Inflammatory macrophage treated with lipopolysaccharide for 4 hours (primary cell): ENCODE results near the gene ATF7.
A peak's percentile ranks its signal among the peaks of the same experiment; 100 is the strongest.
"Not testable (repeated sequence)": the region's sequence is repeated elsewhere in the genome, so short reads cannot be mapped to it uniquely, and the experiment has no call there.

Experiments
- DNase-seq: peaks from one replicate; pipeline ENCODE4 v3.0.0-alpha.2; 2020

Gene ATF7

DNA sequence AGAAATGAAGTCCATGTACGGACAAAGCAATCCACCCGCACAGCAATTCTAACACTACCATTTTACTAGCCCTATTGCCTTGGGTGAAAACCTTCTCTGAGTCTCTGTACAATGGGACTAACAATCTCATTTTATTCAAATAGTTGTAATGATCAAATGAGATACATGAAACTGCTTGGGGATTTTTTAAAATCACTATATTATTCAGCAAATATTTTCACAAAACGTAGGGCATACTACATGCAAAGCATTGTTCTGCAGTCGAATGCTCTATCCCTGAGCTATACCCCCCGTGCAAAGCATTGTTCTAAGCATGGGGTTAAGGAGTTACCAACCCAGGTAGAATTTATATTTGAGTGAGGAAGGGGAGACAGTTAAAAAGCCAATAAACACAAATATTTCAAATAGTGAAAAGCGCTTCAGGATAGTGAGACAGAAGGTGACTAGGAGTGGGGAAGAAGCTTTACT, 554 bp upstream of the ATF7 start:
- no peak for DNase-seq

DNA sequence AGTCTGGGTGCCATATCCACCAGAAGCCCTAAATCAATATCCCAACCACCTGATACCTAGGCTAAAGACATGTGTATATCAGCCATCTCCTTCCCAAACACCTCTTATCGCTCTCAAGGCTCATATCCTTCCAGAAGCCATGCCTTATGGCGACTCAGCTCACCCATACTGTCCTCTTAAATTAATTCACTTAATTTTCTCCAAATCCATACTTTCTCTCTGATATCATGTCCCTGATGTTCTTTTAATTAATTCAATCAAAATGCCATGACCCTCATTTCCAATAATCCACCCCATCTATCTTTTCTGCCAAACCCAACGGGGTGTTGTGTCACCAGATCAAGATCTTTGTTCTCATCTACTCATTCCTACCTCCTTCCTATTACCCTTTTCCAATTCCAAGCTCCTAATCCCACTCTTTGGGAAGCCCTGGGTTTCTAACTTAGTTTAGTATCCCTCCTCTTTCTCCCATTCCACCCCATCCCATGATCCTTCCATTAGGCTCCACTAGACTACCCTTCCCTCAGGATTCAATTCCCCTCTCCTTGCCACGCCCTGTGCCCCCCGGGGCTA, 723 bp downstream of the ATF7 start:
- DNase-seq, result no peak

DNA sequence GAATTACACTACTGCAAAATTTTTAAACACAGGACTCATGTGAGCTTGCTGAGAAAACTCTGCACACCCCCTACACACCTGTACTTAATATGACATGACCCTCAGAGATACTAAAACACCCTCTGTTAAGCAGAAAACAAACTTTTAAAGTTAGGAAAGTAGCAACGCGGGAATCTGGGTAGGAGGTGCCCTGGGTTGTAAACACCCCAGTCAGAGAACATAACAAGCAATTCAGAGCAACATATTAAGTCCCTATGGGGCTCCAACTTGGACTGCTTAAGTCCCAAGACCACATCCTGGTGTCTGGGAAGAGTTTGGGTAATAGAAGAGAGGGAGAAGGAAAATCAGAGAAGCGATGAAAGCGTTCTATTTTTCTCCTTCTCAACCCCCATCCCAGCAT, 1.2 kb downstream of the ATF7 start:
- DNase-seq, result no peak

DNA sequence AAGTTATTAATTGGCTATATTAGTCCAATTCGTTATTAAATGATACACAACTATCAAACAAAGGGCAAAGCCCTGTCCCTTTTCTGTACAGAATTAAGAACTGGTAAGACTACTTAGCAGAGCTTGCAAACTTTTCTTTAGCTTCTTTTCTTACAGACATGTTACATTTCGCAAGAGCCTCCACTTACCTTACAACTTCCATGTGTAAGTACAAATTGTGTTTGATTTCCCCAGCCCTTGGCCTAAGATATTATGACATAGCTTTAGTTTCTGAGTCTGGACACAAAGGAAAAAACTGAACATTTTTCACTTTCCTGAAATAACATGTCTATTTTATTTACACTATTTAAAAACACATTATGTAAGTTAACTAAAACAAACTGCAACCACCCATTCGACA, 1.7 kb downstream of the ATF7 start:
- DNase-seq, result peak; percentile 35

DNA sequence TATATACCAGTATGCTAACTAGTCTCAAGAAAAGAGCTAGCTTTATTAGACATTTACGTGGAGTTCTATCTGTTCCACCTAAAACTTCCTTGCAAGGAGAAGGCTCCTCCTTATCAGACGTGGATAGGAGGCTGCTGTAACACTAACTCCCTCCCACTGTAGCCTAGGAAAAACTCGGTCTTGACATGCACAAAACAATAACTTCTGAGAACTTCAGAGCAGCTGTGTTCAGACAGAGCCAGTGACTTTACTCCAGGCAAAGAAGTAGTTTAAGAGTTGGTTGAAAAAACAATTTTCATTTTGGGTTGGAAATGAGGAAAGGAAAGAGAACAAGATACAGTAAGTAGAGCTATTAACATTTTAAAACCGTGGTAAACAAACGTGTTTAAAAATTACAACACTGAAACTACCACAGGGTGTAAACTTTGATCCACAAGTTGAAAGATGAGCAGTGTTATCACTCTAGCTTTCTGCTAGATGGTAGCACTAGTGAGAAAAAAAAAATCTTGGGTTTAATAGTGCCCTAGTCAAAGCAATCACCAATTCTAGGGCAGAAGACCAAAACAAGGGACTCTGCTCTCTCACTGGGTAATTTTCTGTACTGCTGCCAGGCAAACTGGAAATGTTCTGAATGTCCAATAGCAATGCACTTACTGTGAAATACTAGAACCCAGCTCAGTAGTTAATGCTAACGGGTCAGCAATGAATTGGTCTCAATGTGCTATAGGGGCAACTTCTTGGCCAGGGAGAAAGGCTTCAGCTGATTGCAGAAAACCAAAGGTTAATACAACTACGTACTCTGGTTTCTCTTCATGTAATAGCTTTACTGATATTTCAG, 2.4 kb downstream of the ATF7 start:
- DNase-seq, result no peak

DNA sequence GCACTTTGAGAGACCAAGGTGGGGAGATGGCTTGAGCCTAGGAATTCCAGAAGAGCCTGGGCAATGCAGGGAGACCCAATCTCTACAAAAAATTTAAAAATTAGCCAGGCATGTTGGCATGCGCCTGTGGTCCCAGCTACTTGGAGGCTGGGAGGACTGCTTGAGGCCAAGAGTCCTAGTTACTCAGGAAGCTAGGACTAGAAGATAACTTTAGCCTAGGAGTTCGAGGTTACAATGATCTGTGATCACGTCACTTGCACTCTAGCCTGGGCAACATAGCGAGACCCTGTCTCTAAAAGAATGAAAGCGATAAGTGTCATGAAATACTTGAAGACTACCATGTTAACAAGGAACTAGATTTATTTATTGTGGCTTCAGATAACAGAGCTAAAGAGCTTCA, 3.5 kb downstream of the ATF7 start:
- DNase-seq, result no peak

DNA sequence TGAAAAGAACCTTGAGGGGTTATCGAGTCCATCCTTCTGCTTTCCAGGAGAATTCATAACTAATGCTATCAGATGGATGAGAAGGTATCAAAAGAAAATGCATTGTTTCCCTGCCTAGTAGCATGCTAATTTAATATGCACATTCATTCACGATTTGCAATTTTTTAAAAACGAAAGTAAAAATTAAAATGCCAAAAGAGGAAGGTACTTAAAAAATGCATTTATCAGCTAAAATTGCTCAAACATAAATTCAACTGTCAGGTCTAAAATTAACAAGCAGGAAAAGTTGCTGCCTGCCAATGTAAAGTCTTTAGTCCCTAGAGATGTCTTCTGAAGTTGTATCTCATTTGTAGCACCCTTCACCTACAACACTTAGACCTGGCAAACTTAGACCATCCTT, 7.9 kb downstream of the ATF7 start:
- DNase-seq, result peak; percentile 69

DNA sequence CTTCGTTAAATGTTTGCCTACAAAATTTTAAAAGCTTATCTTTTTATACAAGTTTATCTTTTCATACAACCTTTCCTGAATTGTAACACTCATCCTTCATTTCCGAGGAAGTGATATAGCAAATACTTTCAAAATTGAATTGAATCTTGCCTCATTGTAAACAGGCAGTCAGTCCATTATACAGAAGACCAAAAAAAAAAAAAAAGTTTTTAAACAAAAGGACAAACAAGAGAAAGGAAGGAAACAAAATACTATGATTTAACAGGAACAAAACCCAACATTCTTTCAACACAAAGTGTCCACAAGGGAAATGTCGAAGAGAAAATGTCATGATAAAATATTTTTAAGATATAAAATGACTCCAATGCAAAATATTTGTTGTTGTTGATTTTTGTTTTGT, 8.5 kb downstream of the ATF7 start:
- DNase-seq, result peak; percentile 25

DNA sequence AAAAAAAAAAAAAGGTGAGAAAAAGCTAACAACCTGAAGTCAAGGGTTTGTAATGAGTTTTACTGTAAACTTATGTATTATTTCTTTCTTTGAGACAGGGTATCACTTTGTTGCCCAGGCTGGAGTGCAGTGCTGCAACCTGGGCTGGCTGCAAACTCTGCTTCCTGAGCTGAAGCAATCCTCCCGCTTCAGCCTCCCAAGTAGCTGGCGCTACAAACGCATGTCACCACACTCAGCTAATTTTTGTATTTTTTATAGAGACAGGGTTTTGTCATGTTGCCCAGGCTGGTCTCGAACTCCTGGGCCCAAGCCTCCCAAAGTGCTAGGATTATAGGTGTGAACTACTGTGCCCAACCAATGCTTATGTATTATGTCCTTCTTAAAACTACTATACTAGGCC, 9.2 kb downstream of the ATF7 start:
- DNase-seq, result no peak

DNA sequence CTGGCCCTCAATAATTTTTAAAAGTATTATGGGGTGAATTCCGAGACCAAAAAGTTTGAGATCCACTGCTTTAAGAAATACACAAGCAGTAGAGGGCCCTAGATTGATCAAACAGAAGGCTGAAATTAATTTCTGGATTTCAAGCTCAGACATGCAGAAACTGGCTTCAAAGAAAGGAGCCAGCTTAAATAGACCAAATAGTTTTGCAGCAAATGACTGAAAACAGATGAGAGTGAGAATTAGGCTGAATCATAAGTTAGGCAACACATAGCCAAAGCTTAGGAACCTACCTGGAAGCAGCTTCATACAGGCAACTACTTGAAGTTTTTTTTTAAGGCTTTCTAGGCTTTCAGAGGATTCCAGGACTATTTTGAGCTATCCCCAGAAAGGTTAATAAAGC, 12.4 kb downstream of the ATF7 start:
- DNase-seq, result no peak

DNA sequence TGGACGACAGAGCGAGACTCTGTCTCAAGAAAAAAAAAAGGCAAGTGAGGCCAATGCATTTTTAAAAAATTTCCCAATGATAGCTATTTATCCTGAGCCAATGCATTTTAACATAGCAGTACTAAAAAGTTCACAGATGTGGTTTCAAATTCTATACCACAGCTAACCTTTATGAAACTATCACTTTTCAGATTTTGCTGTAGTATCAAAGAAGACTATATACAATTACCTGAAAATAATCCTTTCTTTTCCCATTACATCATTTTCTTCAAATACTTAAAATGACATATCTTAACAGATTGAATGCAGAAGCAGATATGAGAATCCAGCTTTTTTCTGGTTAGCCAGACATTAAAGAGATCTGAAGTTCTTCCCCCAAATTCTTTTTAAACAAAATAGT, 13.2 kb downstream of the ATF7 start:
- DNase-seq, result no peak

DNA sequence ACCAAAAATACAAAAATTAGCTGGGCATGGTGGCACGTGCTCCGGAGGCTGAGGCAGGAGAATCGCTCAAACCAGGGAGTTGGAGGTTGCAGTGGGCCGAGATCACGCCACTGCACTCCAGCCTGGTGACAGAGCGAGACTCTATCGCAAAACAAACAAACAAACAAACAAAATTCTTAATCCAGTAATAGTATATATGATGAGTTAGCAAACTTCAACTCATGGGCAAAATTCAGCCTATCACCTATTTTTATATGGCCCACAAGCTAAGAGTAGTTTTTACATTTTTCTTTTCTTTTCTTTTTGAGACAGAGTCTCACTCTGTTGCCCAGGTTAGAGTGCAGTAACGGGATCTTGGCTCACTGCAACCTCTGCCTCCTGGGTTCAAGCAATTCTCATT, 14.9 kb downstream of the ATF7 start:
- no peak for DNase-seq

DNA sequence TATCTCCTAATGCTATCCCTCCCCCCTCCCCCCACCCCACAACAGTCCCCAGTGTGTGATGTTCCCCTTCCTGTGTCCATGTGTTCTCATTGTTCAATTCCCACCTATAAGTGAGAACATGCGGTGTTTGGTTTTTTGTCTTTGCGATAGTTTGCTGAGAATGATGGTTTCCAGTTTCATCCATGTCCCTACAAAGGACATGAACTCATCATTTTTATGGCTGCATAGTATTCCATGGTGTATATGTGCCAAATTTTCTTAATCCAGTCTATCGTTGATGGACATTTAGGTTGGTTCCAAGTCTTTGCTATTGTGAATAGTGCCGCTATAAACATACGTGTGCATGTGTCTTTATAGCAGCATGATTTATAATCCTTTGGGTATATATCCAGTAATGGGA, 19.5 kb downstream of the ATF7 start:
- not testable (repeated sequence) for DNase-seq

DNA sequence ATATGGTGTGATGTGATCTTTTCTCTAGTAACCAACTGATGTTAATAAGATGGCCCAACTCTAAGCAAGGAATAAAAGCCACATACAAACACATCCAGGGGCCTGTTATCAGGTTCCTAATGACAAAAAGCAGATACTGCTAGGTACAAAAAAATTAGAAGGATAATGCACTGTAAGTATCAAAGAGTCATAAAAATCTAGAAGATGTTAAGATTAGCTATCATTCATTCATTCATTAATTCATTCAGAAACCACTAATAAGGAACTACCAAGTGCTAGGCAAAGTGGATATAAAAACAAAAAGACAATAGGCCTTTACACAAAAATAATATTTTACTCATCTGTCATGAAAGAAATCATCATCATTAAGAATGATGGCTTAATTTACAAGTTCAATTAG, 21.6 kb downstream of the ATF7 start:
- DNase-seq, result no peak

DNA sequence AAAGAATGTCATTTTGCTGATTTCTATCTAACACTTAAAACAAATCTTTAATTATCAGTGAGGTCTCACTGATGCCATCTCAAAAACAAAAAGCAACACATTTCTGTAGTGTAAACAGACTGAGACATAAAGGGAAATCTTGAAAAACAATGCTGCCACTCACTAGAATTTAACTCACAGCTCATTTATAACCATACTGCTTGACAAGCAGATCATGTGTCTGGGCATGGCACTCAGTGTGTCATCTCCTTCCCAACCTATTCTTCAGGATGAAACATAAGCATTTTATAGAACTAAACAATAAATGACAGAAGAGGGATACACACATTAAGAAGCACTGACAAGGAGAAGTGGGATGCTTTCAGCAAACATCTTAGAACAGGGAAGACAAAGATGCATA, 22.4 kb downstream of the ATF7 start:
- no peak for DNase-seq

DNA sequence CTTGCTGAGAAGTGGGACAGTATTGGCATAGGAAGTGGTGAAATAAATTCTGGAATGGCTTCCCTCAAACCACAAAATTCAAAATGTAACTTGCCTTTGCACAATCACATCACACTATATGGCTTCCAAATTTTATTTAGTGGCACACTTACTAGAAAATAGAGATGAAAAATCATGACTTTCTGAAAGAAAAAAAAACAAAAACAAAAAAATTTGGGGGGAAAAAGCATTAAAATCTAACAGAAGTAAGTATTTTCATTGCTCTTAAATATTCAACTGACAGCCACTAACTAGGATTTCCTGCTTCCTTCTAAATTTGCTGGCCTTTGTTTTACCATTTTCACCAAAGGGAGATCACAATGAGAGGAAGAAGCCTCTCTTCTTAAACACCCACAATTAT, 23.0 kb downstream of the ATF7 start:
- no peak for DNase-seq

DNA sequence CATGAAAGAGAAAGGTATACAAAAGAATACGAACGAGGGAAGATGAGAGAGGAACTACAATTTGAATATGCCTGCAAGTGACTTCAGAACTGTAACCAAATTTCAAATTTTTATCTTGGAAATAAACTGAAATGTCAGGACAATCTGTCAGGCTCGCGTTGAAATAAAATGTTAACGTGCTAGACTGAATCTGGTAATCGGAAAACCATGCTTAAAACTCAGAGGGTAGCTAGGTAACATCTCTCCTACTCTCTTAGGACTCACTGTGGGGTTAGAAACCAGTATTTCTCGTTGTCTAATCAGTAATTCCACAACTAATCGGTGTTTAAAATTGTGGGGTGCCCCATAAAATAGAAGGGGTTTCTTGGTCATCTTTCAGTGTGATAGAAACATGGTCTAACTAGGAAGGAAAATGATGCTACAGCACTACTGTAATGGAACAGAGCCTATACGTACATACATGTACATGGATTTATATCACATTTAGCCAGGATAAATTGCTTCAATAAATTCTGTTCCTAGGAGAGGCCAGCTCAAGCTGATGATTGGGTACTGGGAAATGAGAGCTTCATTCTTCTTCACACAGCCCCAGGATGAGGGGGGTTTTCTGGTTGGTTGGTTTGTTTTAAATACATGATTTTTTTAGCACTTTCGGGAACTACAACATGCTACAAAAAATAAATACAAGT, 23.9 kb downstream of the ATF7 start:
- no peak for DNase-seq

DNA sequence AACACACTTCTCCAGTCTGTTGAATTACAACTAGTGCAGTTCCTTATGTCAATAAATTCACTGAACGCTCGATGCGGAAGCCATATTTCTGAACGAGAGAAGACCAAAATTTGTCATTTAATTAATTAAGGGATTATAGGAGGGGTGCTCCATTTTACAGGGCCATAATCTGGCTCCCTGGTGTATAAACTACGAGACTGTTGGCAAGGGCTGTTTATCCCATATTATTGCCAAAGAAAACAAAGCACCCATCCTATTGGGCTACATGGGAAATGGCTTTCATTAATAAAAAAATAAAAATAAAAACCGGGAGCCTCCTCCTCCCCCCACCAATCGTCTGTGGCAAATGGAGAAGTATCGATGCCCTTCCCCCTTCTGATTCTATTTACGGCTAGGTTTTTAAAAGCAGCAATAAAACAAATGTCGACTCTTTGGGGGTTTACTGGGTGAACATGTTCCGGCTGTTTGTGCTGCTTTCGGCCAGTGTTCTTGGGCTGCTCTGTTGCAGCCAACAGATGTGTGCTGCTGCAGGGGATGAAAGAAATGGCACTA, 24.8 kb downstream of the ATF7 start:
- no peak for DNase-seq

DNA sequence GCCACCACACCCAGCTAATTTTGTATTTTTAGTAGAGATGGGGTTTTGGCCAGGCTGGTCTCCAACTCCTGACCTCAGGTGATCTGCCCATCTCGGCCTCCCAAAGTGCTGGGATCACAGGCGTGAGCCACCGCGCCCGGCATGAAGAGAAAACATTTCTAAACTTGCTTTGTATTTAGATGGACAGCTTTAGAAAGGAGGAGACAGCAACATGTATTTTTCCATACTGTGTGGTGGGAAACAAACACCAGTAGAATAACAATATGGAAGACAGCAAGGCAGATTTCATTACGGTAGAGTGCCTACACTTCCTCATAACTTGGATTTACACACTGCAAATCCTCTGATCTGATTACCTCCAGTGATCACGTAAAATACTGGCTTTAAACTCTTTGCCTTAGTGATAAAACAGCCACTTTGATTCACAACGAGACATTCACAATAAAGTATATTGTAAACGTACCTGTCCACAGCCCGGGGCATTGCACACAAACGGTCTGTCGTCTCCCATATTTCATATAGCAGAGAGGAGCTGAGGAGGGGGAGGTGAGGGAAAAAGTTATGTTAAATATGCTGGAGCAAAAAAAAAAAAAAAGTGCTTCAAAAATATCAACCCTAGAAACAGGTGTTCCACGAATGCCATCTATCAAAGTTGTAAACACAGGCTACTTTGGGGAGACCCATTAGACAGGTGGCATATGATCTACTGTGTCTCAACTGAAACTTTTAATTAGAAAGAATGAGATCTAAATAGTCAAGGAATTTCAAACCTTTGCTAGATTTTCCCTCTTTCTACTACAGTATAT, 25.5 kb downstream of the ATF7 start:
- no peak for DNase-seq

DNA sequence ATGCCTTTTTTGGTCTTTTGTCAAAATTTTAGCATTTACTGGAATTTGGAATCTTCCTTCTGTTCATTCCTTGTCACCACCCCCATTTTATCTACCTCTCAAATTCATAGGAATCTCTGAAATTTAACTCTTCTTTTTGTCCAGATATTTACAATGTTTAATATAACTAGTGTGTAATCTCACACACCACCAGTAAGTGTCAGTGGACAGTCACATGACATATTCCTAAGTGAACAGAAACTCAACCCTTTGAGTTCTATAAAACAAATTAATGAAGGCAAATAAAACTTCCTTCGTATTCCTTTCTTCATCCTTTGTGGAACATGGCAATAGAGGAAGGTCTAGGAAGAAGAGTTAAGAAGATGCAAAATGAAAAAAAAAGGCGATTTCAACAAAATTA, 26.6 kb downstream of the ATF7 start:
- peak; percentile 4 for DNase-seq

DNA sequence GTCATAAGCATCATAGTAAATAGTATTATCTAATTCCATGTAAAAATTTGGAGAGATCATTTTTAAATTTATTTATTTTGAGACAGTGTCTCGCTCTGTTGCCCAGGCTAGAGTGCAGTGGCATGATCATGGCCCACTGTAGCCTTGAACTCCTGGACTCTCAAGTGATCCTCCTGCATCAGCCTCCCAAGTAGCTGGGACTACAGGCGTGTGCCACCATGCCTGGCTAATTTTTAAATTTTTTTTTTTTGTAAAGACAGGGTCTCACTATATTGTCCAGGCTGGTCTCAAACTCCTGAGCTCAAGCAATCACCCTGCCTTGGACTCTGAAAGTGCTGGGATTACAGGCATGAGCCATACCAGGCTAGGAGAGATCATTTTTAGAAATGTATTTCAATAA, 27.2 kb downstream of the ATF7 start:
- DNase-seq, result not testable (repeated sequence)

DNA sequence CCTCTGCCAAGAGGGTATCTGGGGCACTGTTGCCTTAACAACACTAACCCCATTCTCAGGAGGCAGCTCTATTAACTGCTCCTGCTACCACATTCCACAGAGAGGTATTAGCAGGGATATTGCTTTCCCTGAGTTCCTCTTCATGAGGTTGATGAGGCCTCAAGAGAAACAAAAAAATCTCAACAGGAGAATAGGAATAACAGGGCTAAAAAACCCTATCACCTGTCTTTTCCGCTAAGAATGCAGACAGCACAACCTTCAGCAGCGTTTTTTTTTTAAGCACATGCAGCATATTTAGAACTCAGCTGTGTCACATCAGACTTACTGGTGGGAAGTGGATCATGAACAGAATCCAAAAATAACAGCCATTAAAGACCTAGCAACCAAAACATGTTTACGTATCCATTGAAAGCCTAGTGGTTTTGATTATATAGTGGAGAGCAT, 29.2 kb downstream of the ATF7 start:
- DNase-seq, result no peak
